OCI-LY1 (cell line): Measurements from ENCODE around the gene PAX9.

Experiments used
- H2AFZ ChIP-seq: fragments of 200-600 bp; sonication (generic), shearing (Covaris generic); 2 replicates; pipeline ENCODE4 v1.6.0; 2014; ENCODE audit warnings: antibody characterized with exemption, mild to moderate bottlenecking, low read length
- H3F3A ChIP-seq: fragments of 200-600 bp; sonication (generic), shearing (Covaris generic); 2 replicates; pipeline ENCODE4 v1.6.0; 2014; ENCODE audit warnings: mild to moderate bottlenecking, antibody characterized with exemption, low read length, moderate library complexity; ENCODE audit not compliant: insufficient read depth
- H3K27ac ChIP-seq: fragments of 200-600 bp; sonication (generic); 2 replicates; pipeline ENCODE4 v1.5.1; 2014; ENCODE audit warnings: low read length, mixed run types, mild to moderate bottlenecking, low read depth; ENCODE audit not compliant: poor library complexity, severe bottlenecking
- H3K27me3 ChIP-seq: fragments of 200-600 bp; sonication (generic); 2 replicates; pipeline ENCODE4 v1.6.0; 2014; ENCODE audit warnings: antibody characterized with exemption, mild to moderate bottlenecking, low read length, moderate library complexity; ENCODE audit not compliant: insufficient read depth
- H3K36me3 ChIP-seq: fragments of 200-600 bp; sonication (generic); 2 replicates; pipeline ENCODE4 v1.6.1; 2014; ENCODE audit warnings: mild to moderate bottlenecking, antibody characterized with exemption, low read length, moderate library complexity, mixed read lengths; ENCODE audit not compliant: insufficient read depth
- H3K4me1 ChIP-seq: fragments of 200-600 bp; sonication (generic); 2 replicates; pipeline ENCODE4 v1.5.1; 2014; ENCODE audit warnings: mild to moderate bottlenecking, low read length, moderate library complexity; ENCODE audit not compliant: insufficient read depth, severe bottlenecking
- H3K4me2 ChIP-seq: fragments of 200-600 bp; sonication (generic), shearing (Covaris generic); 2 replicates; pipeline ENCODE4 v1.6.1; 2014; ENCODE audit warnings: low read length
- H3K4me3 ChIP-seq: fragments of 200-600 bp; sonication (generic); 2 replicates; pipeline ENCODE4 v1.5.1; 2014; ENCODE audit warnings: low read length, low read depth, mild to moderate bottlenecking, mixed read lengths; ENCODE audit not compliant: poor library complexity, severe bottlenecking
- H3K79me2 ChIP-seq: fragments of 200-600 bp; shearing (Covaris generic); 2 replicates; pipeline ENCODE4 v1.6.1; 2016; ENCODE audit warnings: mixed run types, low read length, mixed read lengths; ENCODE audit not compliant: insufficient read depth
- H3K9ac ChIP-seq: fragments of 200-600 bp; sonication (generic), shearing (Covaris generic); 2 replicates; pipeline ENCODE4 v1.6.1; 2014; ENCODE audit warnings: mild to moderate bottlenecking, low read length, mixed read lengths
- H3K9me2 ChIP-seq: fragments of 200-600 bp; sonication (generic), shearing (Covaris generic); 2 replicates; pipeline ENCODE4 v1.6.1; 2014; ENCODE audit warnings: low read depth, mild to moderate bottlenecking, low read length, mixed read lengths
- H3K9me3 ChIP-seq: fragments of 200-600 bp; shearing (Covaris generic); 2 replicates; pipeline ENCODE4 v1.6.1; 2014; ENCODE audit warnings: low read length, mixed read lengths
- H4K20me1 ChIP-seq: fragments of 200-600 bp; sonication (generic), shearing (Covaris generic); 2 replicates; pipeline ENCODE4 v1.6.0; 2016; ENCODE audit warnings: mild to moderate bottlenecking, low read length; ENCODE audit not compliant: insufficient read depth
- CTCF ChIP-seq: fragments of 200-600 bp; sonication (generic), shearing (Covaris generic); IDR thresholded peaks from 2 replicates; pipeline ENCODE4 v1.5.1; 2017; ENCODE audit warnings: mild to moderate bottlenecking, antibody characterized with exemption, low read length, moderate library complexity, mixed read lengths
- EZH2 ChIP-seq: fragments of 200-600 bp; sonication (generic), shearing (Covaris generic); IDR thresholded peaks from 2 replicates; pipeline ENCODE4 v1.8.0; 2017; ENCODE audit warnings: borderline replicate concordance, mixed run types, mild to moderate bottlenecking, antibody characterized with exemption, low read length, moderate library complexity, mixed read lengths

PAX9 gene

GRCh38 chr14:36701132-36701531, 39.5 kb downstream of the PAX9 start:
- Histone ChIP-seq H3K4me1 (no peaks in the 10 kb centered on the region), H3K36me3 (no peaks in the 10 kb centered on the region), H3F3A (no peaks in the 10 kb centered on the region), H3K4me3 (no peak overlapping the region), H3K79me2 (no peaks in the 10 kb centered on the region), H3K9me3 (no peaks in the 10 kb centered on the region), H3K9me2 (no peaks in the 10 kb centered on the region), H4K20me1 (no peaks in the 10 kb centered on the region), H3K27ac (no peak overlapping the region), H3K27me3 (no peaks in the 10 kb centered on the region), H3K4me2 (no peak overlapping the region), H2AFZ (no peak overlapping the region), H3K9ac (no peak overlapping the region)
- TF ChIP-seq EZH2 (no peak), CTCF (no peak)

GRCh38 chr14:36702474-36702873, 40.8 kb downstream of the PAX9 start:
- Histone ChIP-seq H3K36me3 (no peaks in the 10 kb centered on the region), H2AFZ (no peak overlapping the region)
- TF ChIP-seq EZH2: no peak
- no peak for TF ChIP-seq CTCF

GRCh38 chr14:36707570-36707969, 45.9 kb downstream of the PAX9 start:
- no peaks in the 10 kb centered on the region for H4K20me1 ChIP-seq
- no peak overlapping the region for H2AFZ ChIP-seq
- H3K4me2 ChIP-seq: no peak overlapping the region
- TF ChIP-seq EZH2 (no peak), CTCF (no peak)
- H3K36me3 ChIP-seq: no peaks in the 10 kb centered on the region
- H3K4me3 ChIP-seq: no peak overlapping the region
- H3K9me2 ChIP-seq: no peaks in the 10 kb centered on the region
- no peak overlapping the region for H3K27ac ChIP-seq
- no peak overlapping the region for H3K9ac ChIP-seq
- H3K4me1 ChIP-seq: no peaks in the 10 kb centered on the region
- no peaks in the 10 kb centered on the region for H3K79me2 ChIP-seq
- no peaks in the 10 kb centered on the region for H3F3A ChIP-seq
- H3K9me3 ChIP-seq: no peaks in the 10 kb centered on the region
- no peaks in the 10 kb centered on the region for H3K27me3 ChIP-seq

More at GRCh38 chr14:36702474-36702873, 40.8 kb downstream of the PAX9 start:
- Histone ChIP-seq H3K79me2 (no peaks in the 10 kb centered on the region), H3K4me3 (no peak overlapping the region), H3K4me1 (no peaks in the 10 kb centered on the region), H3K4me2 (no peak overlapping the region), H3K9ac (no peak overlapping the region), H3K27me3 (no peaks in the 10 kb centered on the region), H3F3A (no peaks in the 10 kb centered on the region), H3K27ac (no peak overlapping the region), H4K20me1 (no peaks in the 10 kb centered on the region), H3K9me3 (no peaks in the 10 kb centered on the region), H3K9me2 (no peaks in the 10 kb centered on the region)
